KMS-11 (cell line): Measurements from ENCODE around the gene TOMM70.

Experiments used
- H2AFZ ChIP-seq: fragments of 200-600 bp; sonication (generic); 2 replicates; pipeline ENCODE4 v1.6.1; 2016; ENCODE audit warnings: antibody characterized with exemption, mixed run types, low read depth
- H3K27ac ChIP-seq: fragments of 200-600 bp; sonication (generic); 2 replicates; pipeline ENCODE4 v1.6.1; 2016; ENCODE audit warnings: mild to moderate bottlenecking, mixed run types
- H3K27me3 ChIP-seq: fragments of 200-600 bp; sonication (generic); 2 replicates; pipeline ENCODE4 v1.6.1; 2017; ENCODE audit warnings: mild to moderate bottlenecking, low read depth, mixed run types, moderate library complexity; ENCODE audit not compliant: insufficient read depth
- H3K36me3 ChIP-seq: fragments of 200-600 bp; sonication (generic); 2 replicates; pipeline ENCODE4 v1.6.1; 2017; ENCODE audit warnings: mild to moderate bottlenecking, mixed run types; ENCODE audit not compliant: insufficient read depth
- H3K4me1 ChIP-seq: fragments of 200-600 bp; sonication (generic); 2 replicates; pipeline ENCODE4 v1.6.1; 2016; ENCODE audit warnings: mild to moderate bottlenecking, low read depth, mixed run types; ENCODE audit not compliant: poor library complexity, severe bottlenecking
- H3K4me2 ChIP-seq: fragments of 200-600 bp; sonication (generic); 2 replicates; pipeline ENCODE4 v1.7.0; 2016; ENCODE audit warnings: mild to moderate bottlenecking, mixed run types
- H3K4me3 ChIP-seq: fragments of 200-600 bp; sonication (generic); IDR thresholded peaks from 2 replicates; pipeline ENCODE4 v1.6.1; 2017; ENCODE audit warnings: low read depth, low read length, mixed read lengths; ENCODE audit not compliant: insufficient read depth
- H3K79me2 ChIP-seq: fragments of 200-600 bp; sonication (generic); 2 replicates; pipeline ENCODE4 v1.6.1; 2016; ENCODE audit warnings: low read depth, mixed run types; ENCODE audit not compliant: insufficient read depth
- H3K9ac ChIP-seq: fragments of 200-600 bp; sonication (generic); 2 replicates; pipeline ENCODE4 v1.6.1; 2016; ENCODE audit warnings: mild to moderate bottlenecking, mixed run types
- H4K20me1 ChIP-seq: fragments of 200-600 bp; sonication (generic); 2 replicates; pipeline ENCODE4 v1.6.1; 2016; ENCODE audit warnings: mild to moderate bottlenecking, mixed run types; ENCODE audit not compliant: insufficient read depth
- CTCF ChIP-seq: fragments of 200-600 bp; sonication (generic); conservative IDR thresholded peaks from 2 replicates; pipeline ENCODE4 v1.6.1; 2017; ENCODE audit warnings: low read depth, mild to moderate bottlenecking, antibody characterized with exemption, low read length, moderate library complexity, mixed read lengths

The TOMM70 gene

GRCh38 chr3:100416176-100416575 lies 15.3 kb upstream of the TOMM70 start:
- no peak for TF ChIP-seq CTCF
- no peaks in the 10 kb centered on the region for H3K4me1 ChIP-seq
- H3K36me3 ChIP-seq, result no peaks in the 10 kb centered on the region
- no peaks in the 10 kb centered on the region for H3K79me2 ChIP-seq
- H3K9ac ChIP-seq, result no peak overlapping the region
- no peak overlapping the region for H3K4me2 ChIP-seq
- no peak overlapping the region for H3K27ac ChIP-seq
- H3K27me3 ChIP-seq, result no peaks in the 10 kb centered on the region
- H4K20me1 ChIP-seq, result no peaks in the 10 kb centered on the region
- H2AFZ ChIP-seq, result no peak overlapping the region
- no peak overlapping the region for H3K4me3 ChIP-seq

DNA sequence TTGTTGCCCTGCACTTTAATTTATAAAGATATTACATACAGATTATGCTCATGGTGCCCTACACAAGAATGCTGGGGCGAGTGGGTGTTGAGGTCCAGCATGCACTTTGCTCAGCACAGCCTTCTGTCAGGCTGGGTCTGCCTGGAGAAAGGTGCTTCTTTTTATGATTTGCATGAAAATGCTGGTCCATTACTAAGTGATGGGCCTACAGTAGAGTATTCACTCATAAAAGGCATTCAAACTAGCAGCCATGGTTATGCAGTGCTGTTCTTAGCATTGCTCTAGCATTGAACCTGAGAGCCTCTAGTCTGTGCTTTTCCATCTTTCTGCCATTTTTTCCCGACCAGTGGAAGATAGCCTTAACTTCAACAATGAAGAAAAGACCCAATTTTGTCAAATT lies 12.7 kb upstream of the TOMM70 start:
- Histone ChIP-seq H3K27ac (no peak overlapping the region), H4K20me1 (no peaks in the 10 kb centered on the region), H2AFZ (no peak overlapping the region), H3K79me2 (no peaks in the 10 kb centered on the region), H3K27me3 (no peaks in the 10 kb centered on the region), H3K9ac (no peak overlapping the region), H3K4me3 (no peak overlapping the region), H3K4me1 (no peaks in the 10 kb centered on the region), H3K4me2 (no peak overlapping the region), H3K36me3 (no peaks in the 10 kb centered on the region)
- TF ChIP-seq CTCF, result no peak

DNA sequence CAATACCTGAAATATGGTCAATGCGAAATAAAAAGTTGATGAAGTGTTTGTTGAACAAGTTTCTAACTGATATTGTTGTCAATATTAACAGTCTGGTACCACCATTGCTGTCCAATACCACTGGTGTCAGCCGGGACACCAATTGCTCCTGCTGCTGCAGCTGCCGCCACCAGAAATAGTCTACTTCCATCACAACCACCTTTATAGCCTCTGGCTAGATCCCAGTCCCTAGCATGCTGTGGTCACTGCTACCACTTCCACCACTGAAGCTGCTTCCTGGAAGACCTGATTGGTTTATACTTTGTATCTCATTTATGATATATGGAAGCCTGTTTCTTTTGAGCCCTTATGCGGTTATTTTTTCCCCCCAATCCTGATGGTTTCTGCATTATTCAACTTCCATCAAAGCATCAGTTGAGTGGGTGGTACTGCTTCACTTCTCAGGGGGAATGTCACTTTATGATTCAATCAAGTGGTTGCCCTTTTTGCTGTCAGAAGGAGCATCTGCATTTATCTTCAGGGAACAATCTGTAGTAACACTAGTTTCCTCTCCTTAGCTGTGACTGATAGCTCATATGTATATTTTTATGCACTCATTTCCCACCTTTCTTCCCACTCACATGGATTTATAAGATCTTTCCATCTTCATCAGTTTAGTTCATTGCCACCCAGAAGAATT lies 12.2 kb upstream of the TOMM70 start:
- Histone ChIP-seq H3K4me3 (no peak overlapping the region), H3K27me3 (no peaks in the 10 kb centered on the region), H3K79me2 (no peaks in the 10 kb centered on the region), H3K27ac (no peak overlapping the region), H2AFZ (no peak overlapping the region), H3K36me3 (no peaks in the 10 kb centered on the region), H3K9ac (no peak overlapping the region), H3K4me1 (no peaks in the 10 kb centered on the region), H3K4me2 (no peak overlapping the region), H4K20me1 (no peaks in the 10 kb centered on the region)
- no peak for TF ChIP-seq CTCF

DNA sequence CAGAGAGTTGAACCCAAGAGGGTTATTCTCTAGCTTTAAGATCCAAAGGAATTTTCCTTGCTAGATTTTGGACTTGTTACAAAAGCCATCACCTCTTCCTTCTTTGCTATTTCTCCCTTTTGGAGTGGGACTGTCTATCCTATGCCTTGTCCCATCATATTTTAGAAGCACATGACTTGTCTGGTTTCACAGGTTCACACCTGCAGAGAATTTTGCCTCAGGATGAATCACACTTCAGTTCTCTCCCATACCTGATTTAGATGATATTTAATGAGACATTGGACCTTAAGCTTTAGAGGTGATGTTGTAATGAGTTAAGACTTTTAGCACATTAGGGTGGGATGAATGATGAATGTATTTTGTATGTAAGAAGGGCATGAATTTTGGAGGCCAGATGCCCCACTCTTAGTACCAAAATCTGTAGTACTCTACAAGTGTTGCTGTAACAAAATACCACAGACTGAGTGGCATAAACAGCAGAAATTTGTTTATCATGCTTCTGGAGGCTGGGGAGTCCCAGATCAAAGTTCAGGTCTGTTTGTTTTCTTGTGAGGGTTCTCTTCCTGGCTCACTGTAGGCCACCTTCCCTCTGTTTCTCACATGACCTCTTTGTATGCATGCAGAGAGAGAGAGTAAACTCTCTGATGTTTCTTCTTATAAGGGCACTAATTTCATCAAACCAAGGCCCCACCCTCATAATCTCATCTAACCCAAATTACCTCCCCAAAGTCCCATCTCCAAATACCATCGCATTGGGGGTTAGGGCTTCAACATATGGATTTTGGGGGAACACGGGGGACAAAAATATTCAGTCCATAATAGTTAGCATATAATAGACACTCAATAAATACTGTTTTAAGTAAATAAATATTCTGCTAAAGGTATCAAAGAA lies 10.4 kb upstream of the TOMM70 start:
- Histone ChIP-seq H2AFZ (no peak overlapping the region), H3K9ac (no peak overlapping the region), H3K4me2 (no peak overlapping the region), H3K4me1 (no peaks in the 10 kb centered on the region), H3K4me3 (no peak overlapping the region), H4K20me1 (no peaks in the 10 kb centered on the region), H3K36me3 (no peaks in the 10 kb centered on the region), H3K27me3 (no peaks in the 10 kb centered on the region), H3K79me2 (no peaks in the 10 kb centered on the region), H3K27ac (no peak overlapping the region)
- TF ChIP-seq CTCF, result no peak
